ENCODE results near the gene ZNF667.

ZNF667 gene
- long read RNA-seq, donor 1, partial matches to known transcripts, result 58 of 65 reads
- long read RNA-seq, donor 1, other reads (novel, unspliced or antisense), result 7 of 65 reads
- long read RNA-seq, donor 2, result 0 reads
- long read RNA-seq, donor 3, partial matches to known transcripts, result 19 of 25 reads
- long read RNA-seq, donor 3, other reads (novel, unspliced or antisense), result 5 of 25 reads
- long read RNA-seq, donor 4, partial matches to known transcripts, result 14 of 15 reads
- long read RNA-seq, donor 4, other reads (novel, unspliced or antisense), result 0 of 15 reads
- long read RNA-seq, donor 5, partial matches to known transcripts, result 14 of 43 reads
- long read RNA-seq, donor 5, other reads (novel, unspliced or antisense), result 27 of 43 reads
- long read RNA-seq, donor 6, partial matches to known transcripts, result 55 of 56 reads
- long read RNA-seq, donor 6, other reads (novel, unspliced or antisense), result 0 of 56 reads
- long read RNA-seq, donor 7, partial matches to known transcripts, result 27 of 31 reads
- long read RNA-seq, donor 7, other reads (novel, unspliced or antisense), result 0 of 31 reads
- long read RNA-seq, donor 8, partial matches to known transcripts, result 54 of 56 reads
- long read RNA-seq, donor 8, other reads (novel, unspliced or antisense), result 0 of 56 reads

- no peak for DNase-seq
These were observed at the start of gene ZNF667 for GRCh38 chr19:56476651-56477428. TSS of gene ZNF667 (minus strand) at chr19:56477345. CDS start at chr19:56462370, 14,975 bp downstream.

- DNase-seq, result no peak
These were observed 48.2 kb upstream of the ZNF667 start for GRCh38 chr19:56525214-56525860.

- DNase-seq, result no peak
These were observed 31.2 kb upstream of the ZNF667 start for GRCh38 chr19:56508290-56508778.

DNA sequence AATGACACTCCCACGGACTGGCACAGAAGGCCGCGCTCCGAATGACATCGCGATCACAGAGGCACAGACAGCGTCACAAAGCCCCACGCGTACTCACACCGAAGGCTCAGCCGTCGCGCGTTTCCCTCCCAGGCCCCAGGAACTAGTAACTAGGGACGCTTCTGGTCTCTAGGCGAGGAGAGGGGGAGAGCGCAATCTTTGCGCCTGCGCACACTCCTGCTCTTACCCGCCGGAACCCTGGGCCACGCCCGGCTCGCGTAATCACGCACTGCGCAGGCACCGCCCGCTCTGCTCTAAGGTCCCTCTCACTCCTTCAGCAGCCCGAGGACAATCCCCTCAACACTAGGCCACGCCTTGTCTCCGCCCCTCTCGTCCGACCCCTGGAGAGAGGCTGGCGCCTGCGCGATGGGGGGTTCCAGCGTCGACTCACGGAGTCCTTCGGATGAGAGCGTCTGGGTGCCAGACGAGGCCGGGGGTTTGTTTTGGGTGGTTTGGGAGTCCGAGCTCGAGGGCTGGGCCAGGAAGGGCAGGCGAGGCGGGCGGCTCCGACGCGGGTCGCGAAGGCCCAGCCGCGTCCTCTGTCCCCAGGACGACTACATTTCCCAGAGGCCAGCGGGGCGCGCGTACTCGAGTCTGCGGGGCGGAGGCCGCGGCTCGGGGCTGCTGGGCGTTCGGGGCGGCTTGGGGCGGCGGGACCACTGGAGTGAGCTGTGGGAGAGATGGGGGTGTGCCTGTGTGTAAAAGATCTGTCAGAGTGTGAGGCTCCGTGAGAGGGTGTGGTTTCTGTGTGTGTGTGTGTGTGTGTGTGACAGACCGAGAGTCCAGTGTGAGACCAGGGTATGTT, 30.5 kb upstream of the ZNF667 start, which contains the start of gene ZNF471:
Gene ZNF471 (plus strand): TSS at position 410 of the 844 bp plus-strand sequence. CDS start 3,717 bp downstream, outside the sequence.
- peak; percentile 99 for DNase-seq

DNA sequence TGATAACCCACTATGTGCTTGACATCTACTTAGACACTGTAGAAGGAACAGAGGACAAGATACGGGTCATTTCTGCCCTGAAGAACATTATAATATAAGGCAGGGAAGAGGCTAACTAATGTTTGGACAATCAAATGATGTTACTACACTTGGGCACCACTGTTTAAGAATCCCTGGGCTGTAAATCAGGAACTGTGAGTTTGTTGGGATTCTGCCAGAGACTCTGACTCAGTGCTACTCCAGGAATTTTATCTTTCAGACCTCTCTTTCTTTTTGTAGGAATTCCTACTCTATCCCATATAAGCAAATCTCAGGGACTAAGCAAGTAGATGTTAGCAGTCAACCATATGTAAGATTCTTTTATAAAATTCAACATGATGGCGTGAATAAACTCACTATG, 27.4 kb upstream of the ZNF667 start:
- DNase-seq, result no peak

- DNase-seq, result no peak
These were observed 14.3 kb upstream of the ZNF667 start for GRCh38 chr19:56491399-56491798.

GRCh38 chr19:56477429-56478338, 539 bp upstream of the ZNF667 start:
- DNase-seq, result peak; percentile 100

DNA sequence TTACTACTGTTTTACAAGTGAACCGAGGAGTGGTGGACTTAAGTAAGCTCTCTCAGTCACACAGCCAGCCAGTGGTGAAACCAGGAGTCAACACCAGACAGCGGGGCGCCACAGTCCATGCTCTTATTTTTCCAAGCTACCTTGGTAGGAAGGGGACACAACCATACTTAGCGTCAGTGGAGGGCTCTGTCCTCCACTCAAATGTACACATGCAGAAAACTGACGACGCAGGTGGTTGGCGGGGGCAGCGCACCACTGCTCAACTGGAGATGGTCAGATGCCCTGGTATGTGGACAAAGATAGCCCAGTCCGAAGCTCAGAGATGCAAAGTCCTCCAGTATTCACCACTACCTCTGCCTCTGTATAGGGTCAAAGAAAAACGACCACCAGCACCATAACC, 1.1 kb downstream of the ZNF667 start:
- no peak for DNase-seq

DNA sequence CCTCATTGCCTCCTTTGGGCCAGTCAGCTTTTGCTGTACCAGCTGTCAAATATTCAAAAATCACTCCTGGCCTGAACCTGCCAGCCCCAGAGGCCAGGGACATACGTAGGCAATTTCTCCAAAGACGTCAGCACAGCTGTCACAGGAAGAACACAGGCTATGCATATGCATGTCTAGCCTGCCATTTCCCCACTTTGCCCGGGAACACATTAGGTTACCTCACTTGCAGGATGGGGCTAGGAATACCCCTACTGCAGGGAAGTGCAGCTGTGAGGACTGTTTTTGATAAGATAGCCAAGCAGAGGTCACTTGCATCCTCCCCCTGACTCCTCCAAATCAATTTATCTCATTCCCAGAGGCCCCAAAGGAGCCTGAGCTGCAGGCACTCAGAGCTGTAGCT, 2.8 kb downstream of the ZNF667 start:
- no peak for DNase-seq

DNA sequence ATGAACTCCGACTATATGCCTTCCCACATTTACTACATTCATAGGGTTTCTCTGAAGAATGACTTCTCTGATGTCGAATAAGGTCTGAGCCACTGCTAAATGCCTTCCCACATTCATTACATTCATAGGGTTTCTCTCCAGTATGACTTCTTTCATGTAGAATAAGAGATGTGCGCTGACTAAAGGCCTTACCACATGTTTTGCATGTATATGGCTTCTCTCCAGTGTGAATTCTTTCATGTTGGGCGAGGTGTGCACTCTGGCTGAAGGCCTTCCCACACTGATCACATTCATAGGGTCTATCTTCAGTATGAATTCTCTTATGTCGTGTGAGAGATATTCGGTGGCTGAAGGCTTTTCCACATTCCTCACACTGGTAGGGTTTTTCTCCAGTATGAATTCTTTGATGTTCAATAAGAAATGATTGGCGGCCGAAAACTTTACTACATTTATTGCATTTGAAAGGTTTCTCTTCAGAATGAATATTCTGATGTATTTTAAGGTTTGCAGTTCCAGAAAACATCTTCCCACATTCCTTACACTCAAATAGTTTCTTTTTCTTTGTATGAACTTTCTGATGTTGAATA, 35.8 kb downstream of the ZNF667 start:
- no peak for DNase-seq

DNA sequence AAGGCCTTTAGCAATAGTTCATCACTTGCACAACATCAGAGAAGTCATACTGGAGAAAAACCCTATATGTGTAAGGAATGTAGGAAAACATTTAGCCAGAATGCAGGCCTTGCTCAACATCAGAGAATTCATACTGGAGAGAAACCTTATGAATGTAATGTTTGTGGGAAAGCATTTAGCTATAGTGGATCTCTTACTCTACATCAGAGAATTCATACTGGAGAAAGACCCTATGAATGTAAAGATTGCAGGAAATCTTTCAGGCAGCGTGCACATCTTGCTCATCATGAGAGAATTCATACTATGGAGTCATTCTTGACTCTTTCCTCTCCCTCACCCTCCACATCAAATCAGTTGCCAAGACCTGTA, 53.2 kb downstream of the ZNF667 start:
- DNase-seq, result no peak

- DNase-seq, result no peak
These were observed 53.7 kb downstream of the ZNF667 start for GRCh38 chr19:56423276-56423984.

DNA sequence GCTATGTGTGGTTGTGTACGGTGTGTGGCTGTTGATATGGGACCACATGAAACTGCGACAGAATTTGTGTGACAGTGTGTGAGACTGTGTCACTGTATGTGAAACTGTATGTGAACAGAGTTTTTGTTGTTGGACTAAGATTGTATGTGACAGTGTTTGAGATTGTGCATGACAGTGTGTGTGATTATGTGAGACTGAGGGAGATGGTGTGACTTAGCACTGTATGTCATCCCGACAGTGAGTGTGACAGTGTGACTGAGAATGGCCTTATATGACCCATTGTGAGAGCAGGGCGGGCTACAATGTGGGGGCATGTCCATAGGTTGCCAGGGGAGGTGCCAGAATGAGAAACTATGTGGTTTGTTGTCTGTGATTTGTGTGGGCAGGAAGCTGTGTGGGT, 72.1 kb downstream of the ZNF667 start:
- DNase-seq, result no peak

- no peak for DNase-seq
These were observed 72.5 kb downstream of the ZNF667 start for GRCh38 chr19:56404705-56405056.

DNA sequence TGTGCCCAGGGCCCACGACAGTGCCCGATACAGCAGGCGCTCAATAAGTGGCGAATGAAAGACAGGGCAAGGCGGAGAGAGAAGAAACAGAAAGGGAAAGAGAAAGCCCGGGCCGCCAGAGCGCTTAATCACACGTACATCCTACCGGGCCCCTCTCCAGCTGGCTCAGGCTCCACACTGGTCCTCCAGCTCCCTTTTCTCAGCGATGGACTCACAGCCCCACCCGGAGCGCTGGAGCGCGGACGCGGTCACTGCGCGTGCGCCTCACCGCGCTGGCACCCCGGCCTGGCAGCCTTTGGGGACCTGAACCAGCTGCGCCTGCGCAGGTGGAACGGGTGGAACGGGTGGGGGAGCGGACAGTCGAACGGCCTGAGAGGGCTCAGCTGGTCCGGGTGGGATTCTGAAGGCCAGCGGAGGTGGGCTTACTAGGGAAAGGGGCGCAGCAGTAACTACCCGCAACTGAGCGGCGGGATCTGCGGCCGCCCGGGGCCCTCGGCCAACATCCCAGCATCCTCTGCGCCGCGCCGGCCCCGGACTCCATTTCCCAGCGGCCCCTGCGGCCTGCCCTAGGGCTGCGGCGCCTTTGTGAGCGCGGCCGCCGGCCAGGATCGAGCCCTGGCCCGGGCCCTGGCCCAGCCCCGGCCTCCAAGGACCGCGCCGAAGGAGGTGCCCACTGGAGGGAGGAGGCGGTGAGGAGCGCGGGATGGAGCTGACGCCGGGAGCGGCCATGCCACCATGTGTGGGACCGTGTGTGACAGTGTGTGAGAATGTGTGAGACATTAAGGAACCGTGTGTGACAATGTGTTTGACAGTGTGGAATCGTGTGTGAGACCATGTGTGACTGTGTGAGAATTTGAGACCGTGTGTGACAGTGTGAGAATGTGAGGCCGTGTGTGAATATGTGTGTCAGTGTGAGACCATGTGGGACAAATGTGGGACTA, 73.1 kb downstream of the ZNF667 start, which contains the start of gene ZNF583:
Gene ZNF583 (plus strand): TSS at position 569 of the 941 bp plus-strand sequence. CDS start 2,783 bp downstream, outside the sequence.
- peak; percentile 100 for DNase-seq

GRCh38 chr19:56403261-56403660, 73.9 kb downstream of the ZNF667 start:
- DNase-seq, result no peak

- no peak for DNase-seq
These were observed 76.7 kb downstream of the ZNF667 start for GRCh38 chr19:56400485-56400884.

- no peak for DNase-seq
These were observed 78.3 kb downstream of the ZNF667 start for GRCh38 chr19:56398809-56399208.

Data from right kidney (tissue), 9 donors.